ENCODE data around the gene CLDN10.
"Not testable (repeated sequence)": the region's sequence is repeated elsewhere in the genome, so short reads cannot be mapped to it uniquely, and the experiment has no call there.

CLDN10 gene

DNA sequence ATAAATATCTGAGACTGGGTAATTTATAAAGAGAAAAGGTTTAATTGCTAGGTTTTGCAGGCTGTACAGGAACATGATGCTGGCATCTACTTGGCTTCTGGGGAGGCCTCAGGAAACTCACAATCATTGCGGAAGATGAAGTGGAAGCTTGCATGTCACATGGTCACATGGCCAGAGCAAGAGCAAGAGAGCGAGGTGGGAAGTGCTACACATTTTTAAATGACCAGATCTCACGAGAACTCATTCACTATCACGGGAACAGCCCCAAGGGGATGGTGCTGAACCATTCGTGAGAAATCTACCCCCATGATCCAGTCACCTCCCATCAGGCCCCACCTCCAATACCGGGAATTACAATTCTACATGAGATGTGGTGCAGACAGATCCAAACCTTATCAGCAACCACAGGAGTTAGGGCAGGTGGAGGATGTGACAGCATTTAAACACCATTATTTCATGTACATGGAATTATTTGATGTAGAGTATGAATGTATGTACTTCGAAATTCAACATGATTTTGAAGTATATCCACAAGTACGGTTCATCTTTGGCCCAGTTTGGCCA, 10.5 kb upstream of the CLDN10 start:
- no peak for DNase-seq

DNA sequence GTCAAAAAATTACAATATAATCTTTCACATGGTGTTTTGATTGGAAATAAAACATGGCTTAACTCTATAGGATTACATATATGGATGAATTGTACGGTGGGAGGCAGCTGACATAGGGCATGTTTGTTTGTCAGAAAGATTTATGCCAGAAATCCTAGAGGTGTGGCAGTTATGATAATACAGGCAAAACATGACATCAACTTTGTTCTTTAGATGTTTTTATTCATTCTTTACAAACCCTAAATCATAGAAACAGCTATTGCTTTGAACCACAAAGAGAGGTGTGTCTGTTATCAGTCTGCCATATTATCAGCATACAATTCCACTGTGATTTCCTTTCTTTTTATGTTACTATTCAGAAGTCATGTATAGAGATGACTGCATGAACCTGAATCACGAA, 8.2 kb upstream of the CLDN10 start:
- no peak for DNase-seq

DNA sequence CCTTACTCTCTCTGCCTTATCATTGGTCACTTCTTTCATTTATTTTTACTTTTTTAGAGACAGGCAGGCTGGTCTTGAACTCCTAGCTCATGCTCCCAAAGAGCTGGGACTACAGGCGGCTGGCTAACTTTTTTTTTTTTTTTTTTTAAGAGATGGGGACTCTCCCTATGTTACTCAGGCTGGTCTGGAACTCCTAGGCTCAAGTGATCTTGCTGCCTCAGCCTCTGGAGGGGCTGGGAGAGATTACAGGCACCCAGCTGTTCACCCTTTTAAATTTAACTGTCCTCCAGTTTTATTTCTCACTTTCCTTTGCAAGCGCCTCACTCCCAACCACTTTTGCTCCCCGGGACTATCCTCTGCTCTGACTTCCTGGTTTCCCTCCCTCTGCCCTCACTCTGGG, 5.6 kb upstream of the CLDN10 start:
- no peak for DNase-seq

DNA sequence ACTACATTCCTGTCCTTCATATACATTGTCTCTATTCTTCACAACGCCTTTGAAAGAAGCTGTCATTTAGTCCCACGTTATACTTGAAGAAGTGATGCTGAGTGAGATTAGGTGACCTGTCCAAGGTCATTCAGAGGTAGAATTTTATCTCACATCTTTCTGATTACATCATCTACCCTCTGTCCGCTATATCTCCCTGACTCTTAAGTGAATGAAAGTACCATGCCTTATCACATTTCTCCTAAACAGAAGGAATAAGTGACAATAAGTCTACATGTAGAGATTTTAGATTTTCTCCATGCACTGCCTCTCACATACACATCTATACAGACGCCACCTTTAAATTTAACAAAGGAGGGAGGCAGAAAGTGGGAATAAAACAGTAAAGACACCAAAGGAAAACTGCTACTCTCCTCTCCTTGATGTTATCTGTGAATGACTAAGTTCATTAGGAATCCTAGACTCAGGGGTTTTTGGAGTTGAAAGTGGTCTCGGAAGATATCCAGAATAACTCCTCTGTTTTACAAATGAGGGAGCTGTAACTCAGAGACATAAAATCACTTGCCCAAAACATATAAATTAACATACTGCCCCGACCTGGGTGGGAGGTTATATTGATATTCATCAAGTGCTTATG, 4.9 kb upstream of the CLDN10 start:
- no peak for DNase-seq

DNA sequence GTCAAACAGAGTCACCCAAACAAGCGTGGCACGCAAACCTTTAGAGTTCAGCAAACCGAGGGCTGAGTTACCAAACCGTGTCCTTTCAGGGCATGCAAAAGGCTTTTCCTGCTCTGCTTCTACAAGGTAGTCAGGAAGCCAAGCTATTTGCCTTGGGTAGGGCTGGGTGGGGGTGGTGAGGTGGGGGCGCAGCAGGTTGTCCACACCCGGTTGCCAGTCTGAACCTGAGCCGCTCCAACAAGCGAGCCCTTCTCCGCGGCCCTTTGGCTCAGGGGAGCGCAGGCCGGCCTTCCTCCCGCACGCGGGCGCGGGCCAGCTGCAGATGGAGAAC, 347 bp upstream of the CLDN10 start:
- DNase-seq: no peak

DNA sequence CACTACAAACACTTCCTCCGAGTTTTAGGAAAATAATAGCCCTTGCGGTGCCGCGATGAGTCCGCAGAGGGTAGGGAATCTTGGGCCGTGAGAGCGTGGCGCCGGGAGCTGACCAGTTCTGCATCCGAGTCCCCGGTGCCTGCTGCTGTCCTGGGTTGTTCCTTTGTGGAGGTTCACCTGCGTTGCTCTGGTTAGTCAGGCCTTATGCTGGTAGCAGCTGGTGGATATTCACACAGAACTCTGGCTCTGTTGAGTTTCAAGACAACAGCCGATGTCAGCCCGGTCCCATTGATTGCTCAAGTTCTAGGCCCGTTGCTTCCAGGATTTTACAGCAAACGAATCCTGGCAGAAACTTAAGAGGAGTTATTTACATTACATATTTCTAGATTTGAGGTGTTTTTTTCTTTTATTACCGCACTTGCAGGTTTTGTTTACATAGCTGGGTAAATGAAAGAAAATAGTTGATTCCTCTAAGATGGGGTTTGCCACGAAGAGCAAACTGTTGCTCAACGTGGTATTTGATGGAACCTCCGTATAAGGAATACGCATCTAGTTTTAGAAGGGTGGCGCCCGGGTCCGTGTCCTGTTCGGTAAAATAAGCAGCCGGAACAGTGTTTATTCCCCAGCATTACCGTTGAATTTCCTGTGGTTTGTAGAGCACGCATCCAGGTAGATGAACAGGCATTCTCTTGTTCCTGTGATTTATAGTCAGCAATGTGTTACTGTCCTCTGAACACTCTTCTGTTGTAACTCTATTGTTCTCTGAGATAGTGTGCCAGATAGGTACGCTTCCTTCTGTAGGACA, 1.3 kb downstream of the CLDN10 start:
- DNase-seq: no peak

DNA sequence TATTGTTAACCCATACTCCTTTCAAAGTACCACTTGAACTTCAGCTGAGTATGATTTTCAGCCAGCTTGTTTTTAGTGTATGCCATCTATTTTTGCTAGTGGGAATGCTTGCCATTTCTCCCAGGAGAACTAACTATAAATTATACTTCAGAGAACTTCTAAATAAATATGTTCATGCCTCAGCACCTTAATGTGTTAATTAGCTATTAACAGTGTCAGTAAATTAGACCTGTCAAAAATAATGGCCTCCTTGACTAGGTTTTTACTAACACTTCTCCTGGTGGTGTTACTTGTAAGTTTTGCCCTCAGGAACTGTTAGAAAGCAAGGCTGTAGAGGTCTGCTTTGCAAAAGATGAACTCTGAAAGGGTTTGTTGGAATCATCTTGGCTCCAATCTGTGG, 4.5 kb downstream of the CLDN10 start:
- DNase-seq: no peak

DNA sequence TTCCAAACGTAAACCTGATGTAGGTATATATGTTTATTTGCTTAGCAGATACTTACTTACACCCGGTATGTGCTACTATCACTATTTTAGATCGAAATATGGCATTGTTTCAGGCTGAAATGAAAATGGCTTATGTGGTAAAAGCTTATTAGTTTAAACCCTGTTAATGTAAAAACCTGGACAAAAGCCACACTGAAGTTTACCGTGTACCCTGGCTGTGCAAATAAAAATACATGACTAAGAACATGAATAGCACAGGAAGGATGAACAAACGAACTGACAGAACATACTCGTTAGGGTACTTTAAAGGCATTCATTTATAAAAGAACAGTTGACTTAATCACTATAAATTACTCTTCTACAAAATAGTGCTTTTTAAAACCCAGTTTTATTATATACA, 6.6 kb downstream of the CLDN10 start:
- DNase-seq: no peak

DNA sequence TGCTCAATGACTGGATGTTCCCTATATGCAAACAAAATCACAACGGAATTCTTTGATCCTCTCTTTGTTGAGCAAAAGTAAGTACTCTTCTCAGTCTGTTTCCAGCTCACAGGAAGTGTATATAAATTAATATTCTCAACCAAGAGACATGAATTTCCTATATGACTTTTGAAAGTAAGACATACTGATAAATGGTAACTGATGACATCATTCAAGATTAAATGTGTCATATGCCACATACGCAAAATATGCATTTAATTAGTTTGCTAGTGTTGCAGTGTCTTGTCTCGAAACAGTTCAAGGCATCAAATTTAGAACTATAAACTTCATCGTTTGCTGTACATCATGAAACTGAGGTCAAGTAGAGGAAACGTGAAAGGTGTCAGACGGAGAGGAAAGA, 7.9 kb downstream of the CLDN10 start:
- no peak for DNase-seq

DNA sequence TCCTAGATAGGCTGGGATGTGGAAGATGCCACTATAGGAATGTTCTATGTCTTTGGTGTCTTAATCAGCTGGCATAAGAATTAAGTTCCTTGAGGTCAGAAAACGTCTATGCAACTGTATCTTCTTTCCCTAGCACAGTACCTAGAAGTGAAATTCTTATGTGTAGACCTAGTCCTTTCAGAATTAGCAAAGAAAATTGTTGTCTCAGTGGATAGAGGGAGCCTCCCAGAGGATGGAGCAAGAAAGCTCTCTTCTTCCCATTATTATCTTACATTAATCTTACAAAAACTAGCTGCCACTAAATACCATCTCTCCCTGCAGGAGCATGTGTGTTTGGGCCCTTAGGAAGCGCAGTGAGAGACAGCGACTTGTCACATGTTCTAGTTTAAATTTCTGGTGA, 11.6 kb downstream of the CLDN10 start:
- no peak for DNase-seq

DNA sequence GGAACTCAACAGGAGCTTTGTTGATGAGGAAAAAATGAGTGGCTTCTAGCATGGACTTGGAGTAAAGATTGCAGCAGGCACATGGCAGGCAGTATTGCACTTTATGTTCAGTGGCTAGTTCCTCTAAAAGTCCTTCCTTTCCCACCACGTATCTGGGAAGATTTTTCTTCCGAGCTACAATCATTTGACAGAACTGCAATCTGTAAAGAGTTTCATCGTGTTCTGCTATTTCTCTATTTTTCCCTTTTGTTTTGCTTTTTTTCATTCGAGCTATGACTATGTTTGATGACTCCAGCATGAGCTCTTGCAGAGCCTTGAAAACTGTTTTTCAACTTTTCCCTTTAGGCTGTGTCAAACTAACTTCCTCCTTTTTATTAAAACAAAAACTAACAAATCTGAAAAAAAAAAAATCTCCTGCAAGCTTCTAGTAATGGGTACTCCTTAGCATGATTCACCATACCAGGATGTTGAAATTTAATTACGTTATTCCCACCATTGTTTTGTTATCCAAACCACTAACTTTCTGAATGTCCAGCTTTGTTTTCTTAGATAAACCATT, 12.3 kb downstream of the CLDN10 start:
- DNase-seq: no peak

DNA sequence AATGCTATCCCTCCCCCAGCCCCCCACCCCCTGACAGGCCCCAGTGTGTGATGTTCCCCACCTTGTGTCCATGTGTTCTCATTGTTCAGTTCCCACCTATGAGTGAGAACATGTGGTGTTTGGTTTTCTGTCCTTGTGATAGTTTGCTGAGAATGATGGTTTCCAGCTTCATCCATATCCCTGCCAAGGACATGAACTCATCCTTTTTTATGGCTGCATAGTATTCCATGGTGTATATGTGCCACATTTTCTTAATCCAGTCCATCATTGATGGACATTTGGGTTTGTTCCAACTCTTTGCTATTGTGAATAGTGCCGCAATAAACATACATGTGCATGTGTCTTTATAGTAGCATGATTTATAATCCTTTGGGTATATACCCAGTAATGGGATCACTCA, 13.2 kb downstream of the CLDN10 start:
- not testable (repeated sequence) for DNase-seq

DNA sequence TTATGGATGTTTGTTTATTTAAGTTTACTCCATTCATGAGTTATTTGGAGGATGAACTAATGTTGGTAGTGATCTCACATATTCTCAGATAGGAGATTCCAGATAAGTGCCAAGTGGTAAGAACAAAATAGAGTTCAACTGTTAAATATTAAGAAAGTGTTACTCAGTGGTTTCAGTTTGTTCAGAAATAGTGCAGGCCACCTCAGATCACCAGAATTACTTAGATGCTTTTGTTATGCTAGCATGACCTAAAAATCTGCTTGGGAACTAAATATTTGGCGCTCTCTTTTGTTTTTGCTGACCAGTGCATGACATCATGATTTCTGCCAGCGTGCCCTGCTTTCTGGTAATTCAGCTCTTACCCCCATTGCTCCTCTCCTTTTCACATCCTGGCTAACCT, 15.6 kb downstream of the CLDN10 start:
- DNase-seq: no peak

DNA sequence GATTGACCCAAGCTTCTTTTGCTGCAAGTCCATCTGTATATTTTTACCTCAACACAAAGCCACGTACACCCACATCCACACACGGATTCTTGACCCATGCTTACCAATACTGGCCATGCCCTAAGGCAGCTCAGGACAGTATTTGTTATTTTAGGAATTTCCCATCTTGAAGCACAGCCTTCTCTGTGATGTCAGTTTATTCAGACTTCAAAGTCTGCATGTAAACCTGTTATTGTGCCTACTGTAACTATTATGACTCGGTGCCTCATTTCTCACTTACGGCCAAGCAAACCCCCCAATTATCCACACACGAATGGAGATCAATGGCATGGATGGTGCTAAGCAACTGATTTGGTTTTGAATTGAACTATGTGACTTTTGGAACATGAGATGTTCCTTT, 17.5 kb downstream of the CLDN10 start:
- DNase-seq: no peak

DNA sequence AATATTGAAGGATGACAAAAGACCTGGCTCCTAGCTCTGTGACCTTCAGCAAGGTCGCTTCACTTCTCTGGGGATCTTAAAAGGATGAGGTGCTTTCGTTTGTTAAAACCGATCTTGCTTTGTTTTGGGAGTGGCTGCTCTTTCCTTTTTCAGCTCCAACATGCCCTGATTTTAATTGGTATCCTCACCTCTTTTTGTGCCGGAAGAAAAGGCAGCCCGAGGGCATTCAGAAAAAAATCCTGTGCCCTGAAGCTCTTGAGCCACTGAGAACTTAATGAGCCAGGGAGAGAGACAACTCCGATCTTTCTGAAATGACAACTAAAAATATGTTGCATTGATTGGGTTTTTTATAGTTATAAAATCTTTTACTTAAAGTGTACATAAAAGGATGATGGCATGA, 19.4 kb downstream of the CLDN10 start:
- no peak for DNase-seq

DNA sequence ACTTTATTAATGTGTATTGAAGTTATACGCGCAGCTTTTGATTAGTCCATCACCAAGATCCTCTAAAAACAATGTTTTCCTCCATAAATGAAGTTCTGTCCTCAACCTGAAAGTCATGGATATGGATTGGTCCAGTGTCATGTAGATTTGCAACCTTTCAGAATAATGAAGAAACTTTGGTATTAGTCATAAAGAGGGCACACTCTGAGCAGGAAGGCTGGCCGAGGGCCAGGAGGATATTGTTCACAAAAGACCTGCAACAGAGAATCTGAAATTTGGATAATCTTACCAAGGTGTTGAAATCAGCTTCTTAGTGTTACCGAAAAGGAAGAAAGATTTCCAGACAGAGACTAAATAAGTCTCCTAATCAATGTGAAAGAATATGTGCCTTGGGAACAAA, 20.7 kb downstream of the CLDN10 start:
- no peak for DNase-seq

DNA sequence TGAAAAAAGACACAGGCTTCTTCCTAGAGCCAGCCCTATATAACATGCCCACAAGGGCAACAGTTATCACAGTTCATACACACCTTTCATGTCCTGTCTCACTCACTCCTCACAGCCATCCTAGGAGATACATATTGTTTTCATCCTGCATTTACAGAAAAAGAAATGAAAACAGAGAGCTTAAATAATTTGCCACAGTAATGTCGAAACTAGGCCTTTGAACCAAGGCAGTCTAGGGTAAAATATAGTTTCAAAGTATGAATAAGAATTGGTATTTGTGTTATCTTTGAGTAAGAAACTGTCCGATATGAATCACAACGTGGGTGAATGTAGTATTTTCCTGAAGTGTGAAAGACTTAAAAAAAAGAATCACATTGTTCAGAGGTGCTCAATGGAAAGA, 26.8 kb downstream of the CLDN10 start:
- no peak for DNase-seq

DNA sequence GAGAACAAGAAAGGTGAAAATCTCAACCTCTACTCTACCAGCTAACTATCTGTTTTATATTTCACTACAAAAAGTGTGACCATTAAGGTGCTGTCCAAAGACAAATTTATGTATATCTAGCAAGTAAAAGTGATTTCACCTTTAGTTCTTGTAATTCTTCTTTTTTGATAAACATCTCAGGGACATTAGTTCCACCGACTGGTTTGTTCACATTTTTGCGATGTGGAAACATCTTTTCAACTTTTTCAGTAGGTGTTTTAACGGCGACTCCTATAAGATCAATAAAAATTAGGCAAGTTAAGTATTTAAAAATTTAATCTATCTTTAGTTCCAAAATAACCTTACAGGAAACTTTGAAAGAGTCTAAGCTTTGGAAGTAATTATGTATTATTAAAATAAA, 33.3 kb downstream of the CLDN10 start:
- DNase-seq: no peak

DNA sequence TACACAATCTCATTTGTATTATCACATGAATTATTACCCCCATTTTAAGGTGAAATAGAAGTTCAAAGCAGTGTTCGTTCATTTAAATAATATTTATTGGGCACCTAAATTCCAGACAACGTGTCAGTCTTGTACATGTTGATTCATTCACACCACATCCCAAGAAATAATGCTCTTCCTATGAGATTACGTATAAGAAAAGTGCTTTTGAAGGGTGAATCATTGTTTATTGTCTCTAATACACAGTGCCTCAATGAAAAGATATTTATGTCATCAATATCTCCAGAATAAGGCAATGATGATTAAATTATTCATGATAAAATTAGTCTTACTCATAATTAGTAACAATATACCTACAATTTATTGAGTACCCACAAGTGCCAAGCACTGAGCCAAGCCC, 35.6 kb downstream of the CLDN10 start:
- DNase-seq: no peak

DNA sequence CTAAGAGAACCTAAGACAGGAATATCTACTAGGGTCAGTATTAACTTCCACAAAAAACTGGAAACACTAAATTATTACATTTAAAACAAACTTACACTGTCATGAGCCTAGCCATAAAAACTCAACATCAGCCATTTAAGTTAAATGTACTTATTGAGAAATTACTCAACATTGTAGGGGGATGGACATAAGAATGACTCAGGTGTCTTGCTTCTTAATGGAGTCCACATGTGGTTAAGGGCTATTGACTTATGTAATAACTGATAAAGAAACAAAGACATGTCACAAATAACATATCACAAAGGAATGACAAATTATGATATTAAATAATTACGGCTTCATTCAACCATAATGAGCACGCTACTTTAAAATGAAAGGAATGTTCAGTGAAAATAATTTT, 36.2 kb downstream of the CLDN10 start:
- DNase-seq: no peak

DNA sequence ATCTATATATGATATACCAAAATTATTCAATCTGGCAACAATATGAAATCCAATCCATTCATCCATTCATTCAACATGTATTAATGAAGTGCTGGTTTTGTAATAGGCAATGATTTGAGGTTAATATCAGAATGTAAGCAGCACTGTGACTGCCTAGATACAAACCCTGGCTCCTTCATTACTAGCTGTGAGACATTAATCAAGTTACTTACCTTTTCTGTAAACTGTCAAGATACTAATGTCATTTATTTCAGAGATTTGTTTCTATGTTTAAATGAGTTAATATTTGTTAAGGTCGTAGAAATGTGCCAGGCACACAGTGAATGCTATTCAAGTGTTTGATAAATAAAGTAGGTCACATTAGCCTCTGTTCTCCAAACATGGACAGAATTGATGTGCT, 40.9 kb downstream of the CLDN10 start:
- DNase-seq: no peak

DNA sequence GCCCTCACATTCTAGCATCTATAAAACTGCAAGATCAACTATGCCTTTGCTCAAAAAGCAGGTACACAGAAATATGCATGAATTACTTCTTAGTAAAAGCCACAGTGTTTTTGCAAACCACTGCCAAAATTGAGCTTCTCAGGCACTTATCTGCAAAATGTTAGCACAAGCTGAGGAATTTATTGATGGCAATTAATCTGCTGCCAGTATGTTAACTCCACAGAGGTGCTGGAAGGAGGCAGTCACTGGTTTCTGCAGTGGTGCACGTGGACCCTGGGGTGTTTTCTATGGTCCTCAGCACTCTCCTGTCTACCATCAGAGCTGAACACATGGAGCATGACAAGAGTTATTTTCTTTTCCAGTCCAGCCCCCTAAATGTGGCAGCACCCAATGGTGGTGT, 44.2 kb downstream of the CLDN10 start:
- DNase-seq: no peak

DNA sequence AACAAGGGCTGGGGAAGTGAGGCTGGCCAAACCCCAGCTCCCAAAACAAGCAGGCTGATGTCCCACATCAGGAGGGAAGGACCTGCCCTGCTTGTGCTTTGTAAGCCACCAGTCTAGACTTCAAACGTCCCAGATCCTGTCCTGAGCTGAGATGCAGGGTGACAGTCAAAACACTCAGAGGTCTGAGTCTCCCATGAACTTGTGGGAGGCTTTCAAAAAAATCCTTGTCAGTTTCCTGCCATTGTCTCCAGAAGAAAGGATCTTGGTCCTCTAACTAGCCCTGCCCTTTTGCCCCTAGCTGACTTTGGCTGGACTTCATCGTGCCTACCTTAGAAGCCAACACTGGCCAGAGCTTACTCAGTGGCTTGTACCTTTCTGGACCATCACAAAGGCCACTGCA, 48.7 kb downstream of the CLDN10 start:
- no peak for DNase-seq

DNA sequence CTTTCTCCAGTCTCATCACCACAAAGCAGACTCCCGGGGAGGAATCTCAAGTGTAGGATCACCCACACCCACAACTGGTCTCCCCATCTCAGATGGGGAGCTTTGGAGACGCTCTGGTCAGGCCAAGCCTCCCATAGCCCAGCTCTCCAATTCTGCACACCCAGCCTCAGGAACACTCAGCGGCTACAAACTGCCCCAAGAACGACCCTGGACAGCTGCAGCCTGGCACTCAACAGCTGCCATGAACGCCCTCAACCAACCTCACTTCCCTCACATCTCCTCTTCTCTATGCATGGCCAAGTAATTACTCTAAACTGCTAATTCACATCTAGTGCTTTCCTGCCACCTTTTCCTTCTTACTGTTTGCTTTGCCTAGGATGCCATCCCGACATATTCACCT, 49.4 kb downstream of the CLDN10 start:
- DNase-seq: no peak

All from NCI-H1105 (cell line).